ENCODE measurements around the gene TRIM21. TPM values are rescaled to one million over a fixed set of nuclear protein-coding genes. Genes with fewer than 3 reads are reported as not detected.

TRIM21 gene
- total and polyA plus RNA-seq, 2 donors (not counting 1 experiment from before 2014, with no cell fraction given), result 11.8 to 26.7 TPM

DNA sequence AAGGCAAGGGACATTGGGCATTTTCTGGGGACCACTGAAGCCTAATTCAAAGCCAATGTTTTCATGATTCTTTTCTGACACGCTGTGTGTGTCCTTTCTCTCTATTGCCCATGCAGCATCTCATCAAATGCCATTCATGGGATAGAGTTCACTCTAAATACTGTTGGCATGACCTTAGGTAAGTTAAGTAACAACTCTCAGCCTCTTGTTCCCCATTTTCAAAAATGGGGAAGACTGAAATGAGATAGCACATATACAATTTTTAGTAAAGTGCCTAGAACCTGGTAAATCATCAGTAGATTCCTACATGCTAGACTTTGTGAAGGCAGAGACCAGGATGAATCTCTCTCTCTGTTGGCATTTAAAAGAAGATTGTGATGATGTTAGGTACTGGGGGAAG lies 42.9 kb upstream of the TRIM21 start:
- H3K4me2 ChIP-seq (replicated peaks; ENCODE audit: low read depth, low read length, poor library complexity, severe bottlenecking), result no peak overlapping the region
- H3K4me3 Mint-ChIP-seq, result no peak overlapping the region
- TF ChIP-seq EZH2 (IDR thresholded peaks at IDR 0.05; ENCODE audit: borderline replicate concordance, insufficient read depth, low read depth, low read length, poor library complexity, severe bottlenecking), result no peak
- no peak overlapping the region for H3K27ac Mint-ChIP-seq
- H3K4me3 ChIP-seq (ENCODE audit: control extremely low read depth in 1 of 5, extremely low read depth in 1 of 5, insufficient read depth in 1 of 5, low read depth in 2 of 5, low read length in 4 of 5), result no peak overlapping the region
- H2AFZ ChIP-seq (ENCODE audit: insufficient read depth, low read depth, low read length, poor library complexity, severe bottlenecking), result no peak overlapping the region
- no peak overlapping the region for H3K9ac ChIP-seq (ENCODE audit: low read length)
- DNase-seq (no peak), ATAC-seq (ENCODE audit: low read depth) (no peak)
- no peak overlapping the region for H3K27ac ChIP-seq (ENCODE audit: low read length in 2 of 2)
- H3K27me3 Mint-ChIP-seq, result peaks cover 40% of the 10 kb centered on the region
- intact Hi-C loops (cut with micrococcal nuclease), result no loop called here
- WGBS (ENCODE audit: insufficient coverage), result 83% methylated on average over 1 of the region's 1 CpG
- H3K9me3 Mint-ChIP-seq (ENCODE audit: insufficient read depth), result no peaks in the 10 kb centered on the region
- H3K79me2 ChIP-seq (ENCODE audit: control insufficient read depth, insufficient read depth, low read length), result no peaks in the 10 kb centered on the region
- H3K4me1 ChIP-seq (ENCODE audit: control insufficient read depth in 2 of 2, insufficient read depth in 2 of 2, low read length in 2 of 2), result no peaks in the 10 kb centered on the region
- H3K9me3 ChIP-seq (ENCODE audit: control extremely low read depth in 1 of 3, control insufficient read depth in 2 of 3, insufficient read depth in 1 of 3, low read length in 2 of 3), result no peaks in the 10 kb centered on the region
- ChIA-PET POLR2A (no interaction called here), CTCF (no interaction called here)
- no peaks in the 10 kb centered on the region for H3K4me1 Mint-ChIP-seq
- H3K36me3 ChIP-seq (replicated peaks in 1 of 2; ENCODE audit: control extremely low read depth in 1 of 2, control insufficient read depth in 1 of 2, extremely low read depth in 1 of 2, insufficient read depth in 2 of 2, low read length in 1 of 2), result no peaks in the 10 kb centered on the region
- no peaks in the 10 kb centered on the region for H4K20me1 ChIP-seq (ENCODE audit: control insufficient read depth, insufficient read depth, low read length, poor library complexity, severe bottlenecking)
- no peaks in the 10 kb centered on the region for H3K27me3 ChIP-seq (replicated peaks in 1 of 4; ENCODE audit: control extremely low read depth in 1 of 4, control insufficient read depth in 3 of 4, insufficient read depth in 4 of 4, low read length in 3 of 4)

GRCh38 chr11:4433856-4434255 lies 40.4 kb upstream of the TRIM21 start:
- CTCF ChIA-PET, result no interaction called here
- no peak for ATAC-seq (ENCODE audit: low read depth)
- no peak overlapping the region for H2AFZ ChIP-seq (ENCODE audit: insufficient read depth, low read depth, low read length, poor library complexity, severe bottlenecking)

More at GRCh38 chr11:4433856-4434255, 40.4 kb upstream of the TRIM21 start:
- WGBS (ENCODE audit: insufficient coverage), result no CpG with 5 or more reads among the region's 2 CpGs
- no peak for TF ChIP-seq EZH2 (IDR thresholded peaks at IDR 0.05; ENCODE audit: borderline replicate concordance, insufficient read depth, low read depth, low read length, poor library complexity, severe bottlenecking)
- TF ChIP-seq, protein P1, sequence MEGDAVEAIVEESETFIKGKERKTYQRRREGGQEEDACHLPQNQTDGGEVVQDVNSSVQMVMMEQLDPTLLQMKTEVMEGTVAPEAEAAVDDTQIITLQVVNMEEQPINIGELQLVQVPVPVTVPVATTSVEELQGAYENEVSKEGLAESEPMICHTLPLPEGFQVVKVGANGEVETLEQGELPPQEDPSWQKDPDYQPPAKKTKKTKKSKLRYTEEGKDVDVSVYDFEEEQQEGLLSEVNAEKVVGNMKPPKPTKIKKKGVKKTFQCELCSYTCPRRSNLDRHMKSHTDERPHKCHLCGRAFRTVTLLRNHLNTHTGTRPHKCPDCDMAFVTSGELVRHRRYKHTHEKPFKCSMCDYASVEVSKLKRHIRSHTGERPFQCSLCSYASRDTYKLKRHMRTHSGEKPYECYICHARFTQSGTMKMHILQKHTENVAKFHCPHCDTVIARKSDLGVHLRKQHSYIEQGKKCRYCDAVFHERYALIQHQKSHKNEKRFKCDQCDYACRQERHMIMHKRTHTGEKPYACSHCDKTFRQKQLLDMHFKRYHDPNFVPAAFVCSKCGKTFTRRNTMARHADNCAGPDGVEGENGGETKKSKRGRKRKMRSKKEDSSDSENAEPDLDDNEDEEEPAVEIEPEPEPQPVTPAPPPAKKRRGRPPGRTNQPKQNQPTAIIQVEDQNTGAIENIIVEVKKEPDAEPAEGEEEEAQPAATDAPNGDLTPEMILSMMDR (IDR thresholded peaks at IDR 0.05), result no peak
- H3K4me1 Mint-ChIP-seq, result no peaks in the 10 kb centered on the region
- no peak overlapping the region for H3K27ac Mint-ChIP-seq
- intact Hi-C loops (cut with micrococcal nuclease), result no loop called here
- H3K4me2 ChIP-seq (replicated peaks; ENCODE audit: low read depth, low read length, poor library complexity, severe bottlenecking), result no peak overlapping the region
- H4K20me1 ChIP-seq (ENCODE audit: control insufficient read depth, insufficient read depth, low read length, poor library complexity, severe bottlenecking), result no peaks in the 10 kb centered on the region
- no peak overlapping the region for H3K27ac ChIP-seq (ENCODE audit: low read length in 2 of 2)
- no peak for DNase-seq
- no peak overlapping the region for H3K9ac ChIP-seq (ENCODE audit: low read length)
- H3K27me3 ChIP-seq (replicated peaks in 1 of 4; ENCODE audit: control extremely low read depth in 1 of 4, control insufficient read depth in 3 of 4, insufficient read depth in 4 of 4, low read length in 3 of 4), result no peaks in the 10 kb centered on the region
- no peaks in the 10 kb centered on the region for H3K9me3 ChIP-seq (ENCODE audit: control extremely low read depth in 1 of 3, control insufficient read depth in 2 of 3, insufficient read depth in 1 of 3, low read length in 2 of 3)
- POLR2A ChIA-PET, result no interaction called here
- no peak overlapping the region for H3K4me3 Mint-ChIP-seq
- no peaks in the 10 kb centered on the region for H3K9me3 Mint-ChIP-seq (ENCODE audit: insufficient read depth)
- no peaks in the 10 kb centered on the region for H3K36me3 ChIP-seq (replicated peaks in 1 of 2; ENCODE audit: control extremely low read depth in 1 of 2, control insufficient read depth in 1 of 2, extremely low read depth in 1 of 2, insufficient read depth in 2 of 2, low read length in 1 of 2)
- no peaks in the 10 kb centered on the region for H3K4me1 ChIP-seq (ENCODE audit: control insufficient read depth in 2 of 2, insufficient read depth in 2 of 2, low read length in 2 of 2)
- peaks cover 51% of the 10 kb centered on the region for H3K27me3 Mint-ChIP-seq
- H3K4me3 ChIP-seq (ENCODE audit: control extremely low read depth in 1 of 5, extremely low read depth in 1 of 5, insufficient read depth in 1 of 5, low read depth in 2 of 5, low read length in 4 of 5), result no peak overlapping the region
- H3K79me2 ChIP-seq (ENCODE audit: control insufficient read depth, insufficient read depth, low read length), result no peaks in the 10 kb centered on the region
